GM21723 (cell line): ENCODE measurements around the gene TIMM10.

Experiments used
- ATAC-seq: cut with Tn5 transposase; IDR thresholded peaks from one replicate; pipeline ENCODE4 v1.9.1; 2021; ENCODE audit warnings: mild to moderate bottlenecking, moderate library complexity; ENCODE audit not compliant: unreplicated experiment

Gene TIMM10, protein sequence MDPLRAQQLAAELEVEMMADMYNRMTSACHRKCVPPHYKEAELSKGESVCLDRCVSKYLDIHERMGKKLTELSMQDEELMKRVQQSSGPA

DNA sequence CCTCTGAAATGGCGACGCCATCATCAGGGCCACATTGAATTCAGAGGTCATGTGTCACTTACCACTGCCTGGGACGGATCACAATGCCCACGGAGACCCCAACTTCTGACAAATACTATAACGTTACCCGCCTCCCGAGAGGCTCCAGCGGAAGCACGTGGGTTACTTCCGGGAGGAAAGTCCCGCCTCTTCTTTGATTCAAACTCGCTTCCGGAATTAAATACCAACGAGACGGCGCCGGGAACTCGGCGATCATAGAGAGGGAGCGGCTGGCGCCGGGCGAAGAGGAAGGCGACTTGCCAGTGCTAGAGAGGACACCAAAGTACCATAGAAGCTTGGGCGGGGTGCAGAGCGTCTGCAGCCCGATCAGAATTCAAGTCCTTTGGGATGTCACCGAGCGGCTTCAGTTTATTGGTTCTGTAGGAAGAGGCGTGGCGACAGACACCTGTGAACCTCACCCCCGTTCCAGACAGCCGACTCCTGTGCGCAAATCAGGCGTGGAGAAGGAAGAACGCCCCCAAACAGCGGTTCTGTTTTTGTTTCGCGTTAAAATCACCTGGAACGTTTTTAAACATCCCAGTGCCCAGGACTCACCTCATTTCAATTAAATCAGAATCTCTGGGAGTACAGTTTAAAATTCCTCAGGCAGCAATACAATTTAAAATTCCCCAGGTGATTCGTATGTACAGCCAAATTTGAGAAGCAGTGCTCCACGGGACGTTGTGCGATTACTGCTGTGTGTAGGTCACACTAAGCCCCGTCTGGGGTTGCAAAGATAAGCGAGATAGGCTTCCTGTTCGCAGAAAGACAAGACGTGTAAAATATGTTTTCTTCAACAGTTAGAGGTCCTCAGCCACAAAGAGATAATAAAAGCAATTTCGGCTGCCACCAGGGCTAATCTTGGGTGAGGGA, at the start of gene TIMM10:
TIMM10 (minus strand) TSS at position 159 of the 912 bp plus-strand sequence. CDS start 565 bp downstream, outside the sequence.
- ATAC-seq = peak; percentile 98

DNA sequence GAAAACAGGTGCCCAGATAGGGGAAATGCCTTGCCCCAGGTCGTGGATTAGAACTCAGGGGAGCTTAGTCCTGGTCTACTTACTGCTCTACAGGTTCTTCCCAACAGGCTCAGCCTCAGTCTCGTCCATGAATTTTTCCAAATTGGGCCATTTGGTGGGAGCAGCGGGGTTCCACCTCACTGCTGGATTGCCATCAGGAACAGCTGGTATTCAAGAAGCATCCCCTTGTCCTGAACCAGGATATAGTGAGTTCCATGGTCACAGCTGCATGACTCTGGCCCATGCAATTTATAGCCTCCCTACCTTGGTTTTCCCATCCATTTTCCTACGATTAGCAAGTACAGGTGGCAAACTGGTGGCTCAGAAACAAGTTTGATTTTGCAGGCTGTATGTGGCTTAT, 43.5 kb upstream of the TIMM10 start:
- ATAC-seq = no peak

DNA sequence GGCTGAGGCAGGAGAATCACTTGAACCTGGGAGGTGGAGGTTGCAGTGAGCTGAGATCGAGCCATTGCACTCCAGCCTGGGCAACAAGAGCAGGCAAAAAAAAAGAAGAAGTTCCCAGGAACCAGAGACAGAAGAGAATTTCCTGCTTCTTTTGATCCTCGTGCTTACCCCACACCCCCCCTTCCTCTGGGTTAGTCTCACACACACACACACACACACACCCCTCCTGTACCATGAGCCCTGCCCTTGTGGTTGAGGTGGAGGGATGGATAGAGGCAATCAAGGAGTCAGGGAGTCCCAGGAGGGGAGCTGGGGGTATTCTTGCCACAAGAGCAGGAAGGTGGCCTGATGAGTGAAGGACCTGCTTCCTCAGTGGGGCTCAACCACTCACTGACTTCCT, 41.1 kb upstream of the TIMM10 start:
- ATAC-seq = no peak

DNA sequence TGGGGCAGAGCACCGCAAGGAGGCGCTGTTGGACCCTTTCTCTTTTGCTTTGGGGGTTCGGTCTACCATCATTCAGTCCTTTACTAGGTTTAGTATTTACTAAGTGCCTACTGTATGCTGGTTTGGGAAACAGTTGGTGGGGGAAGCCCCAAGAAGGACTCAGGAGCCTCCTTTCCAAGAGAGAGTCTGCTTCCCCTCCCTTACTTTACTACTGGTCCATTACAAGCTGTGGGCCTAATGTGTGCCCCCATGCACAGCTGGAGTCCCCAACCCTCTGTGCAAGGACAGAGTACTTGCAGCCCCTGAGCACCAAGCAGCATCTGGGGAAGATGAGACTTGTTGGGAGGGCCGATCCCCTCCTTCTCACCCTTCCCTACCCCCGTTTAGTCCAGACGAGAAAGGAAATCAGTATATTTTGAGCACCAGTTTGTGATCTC, 37.8 kb upstream of the TIMM10 start:
- ATAC-seq = peak; percentile 9

DNA sequence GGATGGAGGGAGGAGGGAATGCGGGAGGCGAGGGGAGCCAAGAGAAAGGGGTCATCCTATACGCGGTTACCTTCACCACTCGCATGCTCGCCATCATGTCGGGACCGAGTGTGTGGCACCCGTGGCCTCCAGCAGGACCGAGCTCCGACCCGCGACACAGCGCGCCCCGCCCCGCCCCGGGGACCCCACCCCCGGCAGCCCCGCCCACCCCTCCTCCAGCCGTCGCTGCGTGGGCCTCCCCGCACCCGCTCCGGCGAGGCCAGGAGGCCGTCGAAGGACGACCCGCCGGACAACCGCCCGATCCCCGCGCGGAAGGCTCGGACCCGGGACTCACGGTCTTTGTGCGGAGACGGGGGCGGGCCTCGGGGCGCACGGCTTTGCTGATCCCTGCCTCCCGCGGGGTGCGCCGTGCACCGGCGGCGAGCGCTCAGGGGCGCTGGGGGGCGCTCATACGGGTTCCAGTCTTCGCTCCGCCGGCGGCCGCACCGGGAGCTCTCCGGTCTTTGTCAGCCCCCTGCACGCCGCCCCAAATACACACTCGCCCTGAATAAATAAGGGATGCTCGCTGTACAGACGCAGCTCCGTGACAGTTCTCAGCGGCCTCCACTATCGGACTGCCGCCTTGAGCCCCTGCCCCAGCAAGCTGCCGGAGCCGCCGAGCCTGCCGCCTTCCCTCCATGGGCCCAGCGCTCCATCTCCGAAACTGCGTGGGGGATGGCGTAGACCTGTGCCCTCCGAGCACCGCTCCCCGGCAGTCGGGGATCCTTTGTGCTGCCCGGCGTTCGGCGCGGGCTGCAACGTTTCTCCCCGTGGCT, 37.2 kb upstream of the TIMM10 start, which contains the start of gene UBE2L6:
UBE2L6 (minus strand) TSS at position 158 of the 815 bp plus-strand sequence; CDS start at position 97, 61 bp downstream.
- peak; percentile 73 for ATAC-seq

DNA sequence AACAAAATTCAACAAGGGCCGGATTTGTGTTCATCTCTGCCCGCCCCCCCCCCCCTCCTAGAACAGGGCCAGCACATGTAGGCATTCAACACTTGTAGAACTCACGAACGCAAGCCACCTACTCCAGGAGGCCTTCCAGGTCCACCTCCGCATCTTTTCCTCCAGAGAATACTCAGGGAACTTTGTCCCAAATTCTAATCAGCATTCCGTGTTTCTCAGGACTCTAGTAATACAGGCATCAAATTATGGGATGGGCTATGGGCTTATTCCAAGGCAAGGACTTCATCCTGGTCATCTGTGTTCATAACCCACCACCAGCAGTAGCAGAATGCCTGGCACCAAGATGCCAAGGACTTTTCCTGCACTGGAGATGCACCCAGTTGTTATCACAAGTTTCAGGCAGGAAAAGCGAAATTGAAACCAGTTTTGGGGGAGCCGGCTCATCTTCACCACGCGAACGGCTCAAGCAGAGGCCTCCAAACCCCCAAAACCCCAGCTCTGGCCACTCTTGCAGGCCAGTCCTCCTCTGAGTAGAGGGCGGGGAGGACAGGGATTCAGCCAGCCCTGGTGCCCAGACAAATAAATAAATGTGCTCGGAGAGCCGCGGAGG, 36.5 kb upstream of the TIMM10 start:
- peak; percentile 6 for ATAC-seq

DNA sequence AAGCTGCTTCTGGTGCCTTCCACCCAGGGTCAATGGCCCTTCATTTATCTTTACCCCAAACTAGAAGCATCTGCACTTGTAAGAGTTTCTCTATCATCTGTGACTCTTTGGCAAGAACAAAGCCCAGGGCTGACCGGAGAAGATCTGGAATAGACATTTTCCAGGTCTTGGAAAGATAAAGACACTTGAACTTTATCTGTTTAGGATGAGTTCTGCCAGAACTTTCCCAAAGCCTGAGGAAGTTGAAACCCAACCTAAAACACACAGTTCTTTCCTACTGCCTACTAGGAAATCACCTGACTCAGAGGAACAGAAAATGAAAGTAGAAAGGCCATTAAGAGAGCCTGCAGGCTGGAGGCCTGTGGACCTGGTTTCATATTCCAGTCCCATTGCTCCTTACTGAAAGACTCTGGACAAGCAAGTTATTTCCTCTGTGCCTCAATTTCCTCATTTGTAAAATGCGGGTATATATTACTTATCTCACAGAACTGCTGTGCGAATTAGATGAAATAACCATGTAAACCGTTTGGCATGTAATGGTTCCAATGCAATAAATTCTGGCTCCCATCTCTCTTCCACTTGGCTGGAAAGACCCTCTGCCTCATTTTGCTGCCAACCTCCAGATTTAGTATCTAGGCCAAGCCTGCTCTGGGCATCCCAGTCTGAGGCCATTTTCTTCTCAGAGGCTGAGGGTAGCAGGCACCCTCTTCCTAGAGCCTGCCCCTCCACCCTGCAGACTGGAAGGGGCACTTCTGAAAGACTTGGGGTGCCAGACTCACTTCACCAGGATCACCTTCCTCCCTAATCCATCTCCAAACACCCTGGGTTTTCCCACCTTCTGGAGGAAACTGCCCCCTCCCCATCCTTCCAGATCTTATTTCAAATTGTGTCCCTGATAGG, 35.7 kb upstream of the TIMM10 start:
- ATAC-seq = peak; percentile 70

DNA sequence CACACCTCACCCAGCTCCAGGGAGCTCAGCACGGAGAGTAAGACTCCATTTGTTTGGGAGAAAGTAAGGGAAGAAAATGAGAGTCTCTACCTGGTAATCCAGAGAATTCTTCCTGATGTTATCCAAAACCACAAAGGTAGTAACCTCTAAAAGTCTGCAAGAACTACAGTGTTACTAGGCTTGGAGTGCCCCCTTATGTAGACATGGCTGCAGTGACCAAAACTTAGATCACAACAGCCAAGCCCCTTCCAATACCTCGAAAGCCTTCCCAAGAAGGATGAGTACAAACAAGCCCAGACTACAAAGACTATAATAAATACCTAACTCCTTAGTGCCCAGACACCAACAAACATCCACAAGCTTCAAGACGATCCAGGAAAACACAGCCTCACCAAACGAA, 32.0 kb upstream of the TIMM10 start:
- ATAC-seq = no peak

DNA sequence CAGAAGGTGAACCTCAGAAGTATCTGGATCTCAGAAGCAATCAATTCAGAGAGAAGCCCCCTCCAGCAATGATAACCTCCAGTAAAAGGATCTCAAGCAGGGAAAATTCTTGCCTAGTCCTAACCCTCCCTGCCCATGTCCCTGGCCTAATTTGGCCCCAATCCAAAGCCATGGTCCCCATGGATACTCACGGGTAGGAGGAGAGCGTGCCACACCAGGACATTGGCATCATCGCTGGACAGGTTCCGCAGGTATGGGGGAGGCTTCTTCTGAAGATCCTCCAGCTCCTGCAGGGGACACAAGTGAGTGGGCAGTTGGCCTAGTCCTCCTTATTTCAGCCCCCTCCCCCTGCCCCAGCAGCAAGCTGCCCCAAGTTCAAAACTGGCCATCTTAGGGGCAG, 29.6 kb upstream of the TIMM10 start:
- no peak for ATAC-seq

DNA sequence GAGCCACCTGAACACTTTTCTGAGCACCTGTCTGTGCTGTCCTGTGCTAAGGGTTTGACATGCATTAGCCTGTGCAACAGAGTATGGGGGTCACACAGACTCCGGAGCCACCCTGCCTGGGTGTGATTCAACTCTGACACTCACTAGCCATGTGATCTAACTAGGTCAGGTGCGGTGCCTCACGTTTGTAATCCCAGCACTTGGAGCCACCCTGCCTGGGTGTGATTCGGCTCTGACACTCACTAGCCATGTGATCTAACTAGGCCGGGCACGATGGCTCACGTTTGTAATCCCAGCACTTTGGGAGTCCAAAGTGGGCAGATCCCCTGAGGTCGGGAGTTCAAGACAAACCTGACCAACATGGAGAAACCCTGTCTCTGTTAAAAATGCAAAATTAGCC, 25.5 kb upstream of the TIMM10 start:
- no peak for ATAC-seq

DNA sequence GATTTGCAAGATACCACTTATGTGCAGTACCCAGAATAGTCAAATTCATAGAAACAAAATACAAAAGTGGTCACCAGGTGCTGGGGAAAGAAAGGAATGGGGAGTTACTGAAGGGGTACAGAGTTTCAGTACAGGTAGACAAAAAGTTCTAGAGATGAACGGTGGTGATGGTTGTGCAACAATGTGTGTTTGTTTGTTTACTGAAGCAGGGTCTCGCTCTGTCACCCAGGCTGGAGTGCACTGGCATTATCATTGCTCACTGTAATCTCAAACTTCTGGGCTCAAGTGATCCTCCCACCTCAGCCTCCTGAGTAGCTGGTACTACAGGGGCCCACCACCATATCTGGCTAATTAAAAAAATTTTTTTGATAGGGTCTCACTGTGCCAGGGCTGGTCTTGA, 24.8 kb upstream of the TIMM10 start:
- no peak for ATAC-seq

DNA sequence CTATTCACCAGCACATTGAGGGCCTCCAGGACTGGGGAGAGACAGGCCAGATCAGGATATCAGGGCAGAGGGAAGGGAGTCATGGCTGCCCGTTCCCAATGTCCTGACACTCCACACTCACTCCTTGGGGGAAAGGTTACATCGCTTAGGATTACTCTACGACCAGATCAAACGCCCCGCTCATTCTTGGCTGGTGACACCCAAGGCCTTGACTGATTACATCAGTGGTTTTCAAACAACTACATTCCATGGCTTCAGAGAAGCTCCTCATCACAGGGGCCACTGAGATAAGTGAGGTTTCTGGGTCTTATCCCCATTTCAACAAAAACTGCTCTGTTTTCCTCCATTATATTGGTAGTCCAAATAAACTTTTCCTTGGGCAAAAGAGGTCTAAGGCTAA, 21.9 kb upstream of the TIMM10 start:
- no peak for ATAC-seq

DNA sequence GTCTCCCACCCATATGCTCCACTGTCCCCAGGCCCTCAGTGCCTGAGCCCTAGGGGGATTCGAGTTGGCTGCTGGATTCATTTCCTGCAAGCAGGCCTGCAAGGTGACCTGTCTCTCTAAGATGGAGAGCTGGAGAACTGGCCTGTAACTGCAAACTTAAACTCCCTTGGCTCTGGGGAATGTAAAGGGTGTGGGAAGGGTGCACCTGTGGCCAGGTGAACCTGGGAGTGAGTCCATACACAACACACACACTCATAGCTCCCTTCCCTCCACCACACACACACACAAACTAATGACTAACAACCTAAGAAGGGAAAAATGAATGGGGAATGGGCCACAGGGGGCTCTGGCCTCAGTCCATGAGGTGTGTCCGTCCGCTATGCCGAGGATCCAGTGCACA, 21.4 kb upstream of the TIMM10 start:
- ATAC-seq = no peak

DNA sequence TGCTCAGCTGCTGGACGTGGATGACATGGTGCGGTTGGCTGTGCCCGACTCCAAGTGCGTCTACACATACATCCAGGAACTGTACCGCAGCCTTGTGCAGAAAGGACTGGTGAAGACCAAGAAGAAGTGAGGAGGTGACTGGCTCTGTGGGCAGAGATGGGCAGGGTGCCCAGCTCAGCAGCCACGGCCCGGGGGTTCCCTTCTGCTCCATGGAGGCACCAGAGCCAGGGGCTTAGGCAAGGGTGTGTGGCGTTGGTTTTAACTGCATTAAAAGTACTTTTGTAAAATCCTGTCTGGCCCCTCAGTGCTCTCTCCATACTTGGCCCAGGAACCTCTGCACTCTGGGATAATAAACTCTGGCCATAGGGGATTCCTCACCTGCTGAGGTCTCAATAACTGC, 19.4 kb upstream of the TIMM10 start:
- no peak for ATAC-seq

DNA sequence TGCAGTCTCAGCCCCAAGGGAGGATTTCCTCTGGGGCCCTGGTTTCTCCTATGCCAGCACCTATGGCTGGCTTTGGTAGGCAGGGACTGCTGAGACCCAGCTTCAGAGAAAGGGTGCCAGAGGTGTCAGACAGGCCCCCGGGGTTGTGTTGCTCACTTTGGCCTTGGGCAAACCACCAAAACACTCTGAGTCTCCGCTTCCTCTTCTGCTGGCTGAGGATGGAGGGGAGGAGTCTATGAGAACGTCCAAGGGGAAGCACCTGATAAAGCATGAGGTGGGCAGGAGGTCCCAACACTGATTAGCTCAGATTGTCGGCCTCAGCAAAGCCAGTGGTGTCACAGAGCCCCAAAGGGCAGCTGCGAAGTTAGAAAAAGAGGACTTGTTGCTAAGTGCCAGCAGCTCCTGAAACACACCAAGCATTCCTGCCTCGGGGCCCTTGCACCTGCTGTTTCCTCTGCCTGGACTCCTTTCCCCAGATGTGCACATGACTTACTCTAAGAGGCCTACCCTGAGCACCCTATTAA, 17.4 kb upstream of the TIMM10 start:
- ATAC-seq = peak; percentile 93

DNA sequence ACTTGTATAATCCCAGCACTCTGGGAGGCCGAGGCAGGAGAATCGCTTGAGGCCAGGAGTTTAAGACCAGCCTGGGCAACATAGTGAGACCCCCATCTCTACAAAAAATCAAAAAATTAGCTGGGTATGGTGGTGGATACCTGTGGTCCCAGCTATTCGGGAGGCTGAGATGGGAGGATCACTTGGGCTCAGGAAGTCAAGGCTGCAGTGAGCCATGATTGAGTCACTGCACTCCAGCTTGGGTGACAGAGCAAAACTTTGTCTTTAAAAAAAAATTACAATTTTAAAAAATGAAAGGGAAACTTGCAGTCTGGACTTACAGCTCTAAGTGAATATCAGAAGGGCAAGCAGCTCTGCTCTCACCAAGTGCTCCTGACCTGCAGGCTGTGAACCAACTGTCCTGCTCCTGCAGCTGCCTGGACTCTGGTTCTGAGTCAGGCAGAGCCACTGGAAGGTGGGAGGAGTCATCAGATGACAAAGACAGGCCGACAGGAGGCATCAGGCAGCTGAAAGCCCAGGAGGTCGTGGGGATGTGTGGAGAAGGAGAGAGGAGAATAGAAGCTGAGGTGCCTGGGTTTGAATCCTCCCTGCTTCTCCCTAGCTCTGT, 16.4 kb upstream of the TIMM10 start:
- peak; percentile 63 for ATAC-seq

DNA sequence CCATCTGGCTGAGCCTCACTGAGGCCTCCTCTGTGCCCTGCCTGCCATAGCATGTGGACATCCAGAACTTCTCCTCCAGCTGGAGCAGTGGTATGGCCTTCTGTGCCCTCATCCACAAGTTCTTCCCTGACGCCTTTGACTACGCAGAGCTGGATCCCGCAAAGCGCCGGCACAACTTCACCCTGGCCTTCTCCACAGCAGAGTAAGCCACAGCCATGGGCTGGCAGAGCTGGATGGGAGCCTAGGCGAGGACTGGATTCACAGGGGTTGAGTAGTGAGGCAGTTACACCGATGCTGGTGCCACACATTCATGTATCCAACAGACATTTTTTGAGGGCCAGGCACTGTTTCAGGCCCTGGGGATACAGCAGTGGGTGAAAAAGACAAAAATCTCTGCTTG, 15.9 kb upstream of the TIMM10 start:
- ATAC-seq = no peak

DNA sequence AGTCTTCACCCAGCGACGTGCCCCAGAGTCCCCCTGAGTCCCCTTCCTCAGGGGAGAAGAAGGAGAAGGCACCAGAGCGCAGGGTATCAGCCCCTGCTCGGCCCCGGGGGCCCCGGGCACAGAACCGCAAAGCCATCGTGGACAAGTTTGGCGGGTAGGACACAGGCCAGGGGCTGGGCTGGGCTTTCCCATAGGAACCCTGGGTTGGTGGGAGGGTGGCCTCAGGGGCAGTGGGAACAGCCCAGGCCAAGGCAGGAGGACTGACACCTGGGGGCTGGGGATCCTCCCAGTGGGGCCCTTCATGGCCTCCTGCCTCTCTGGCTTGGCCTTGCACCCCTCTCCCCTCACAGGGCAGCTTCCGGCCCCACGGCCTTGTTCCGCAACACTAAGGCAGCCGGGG, 15.3 kb upstream of the TIMM10 start:
- ATAC-seq = no peak

DNA sequence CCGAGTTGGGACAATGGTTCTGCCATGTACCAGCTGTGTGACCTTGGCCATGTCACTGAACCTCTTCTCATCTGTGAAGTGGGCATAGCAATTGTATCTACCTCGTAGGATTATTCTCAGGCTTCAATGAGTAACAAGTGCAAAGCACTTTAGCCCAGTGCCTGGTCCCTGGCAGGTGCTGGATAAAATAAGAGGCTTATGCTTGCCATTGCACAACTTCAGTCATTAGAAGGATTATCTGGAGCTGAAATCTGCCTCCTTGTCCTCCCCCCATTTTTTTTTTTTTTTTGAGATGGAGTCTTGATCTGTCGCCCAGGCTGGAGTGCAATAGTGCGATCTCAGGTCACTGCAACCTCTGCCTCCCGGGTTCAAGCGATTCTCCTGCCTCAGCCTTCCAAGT, 14.0 kb upstream of the TIMM10 start:
- no peak for ATAC-seq
